Loucy (cell line): ENCODE results near the gene H2BK1.

Experiments
- H2AFZ ChIP-seq: fragments of 200-600 bp; sonication (generic); 2 replicates; pipeline ENCODE4 v1.6.0; 2016; ENCODE audit warnings: antibody characterized with exemption, mild to moderate bottlenecking, low read length, moderate library complexity
- H3F3A ChIP-seq: fragments of 200-600 bp; 2 replicates; pipeline ENCODE4 v1.6.0; 2016; ENCODE audit warnings: antibody characterized with exemption, low read depth, mild to moderate bottlenecking
- H3K27me3 ChIP-seq: fragments of 200-600 bp; sonication (generic); 2 replicates; pipeline ENCODE4 v1.6.1; 2014; ENCODE audit warnings: low read length, mild to moderate bottlenecking; ENCODE audit not compliant: insufficient read depth, poor library complexity, severe bottlenecking
- H3K36me3 ChIP-seq: fragments of 200-600 bp; sonication (generic); 2 replicates; pipeline ENCODE4 v1.6.1; 2016; ENCODE audit warnings: low read length; ENCODE audit not compliant: insufficient read depth
- H3K4me1 ChIP-seq: fragments of 200-600 bp; sonication (generic); 2 replicates; pipeline ENCODE4 v1.5.1; 2014; ENCODE audit warnings: low read length, mild to moderate bottlenecking; ENCODE audit not compliant: insufficient read depth, poor library complexity, severe bottlenecking
- H3K4me2 ChIP-seq: fragments of 200-600 bp; sonication (generic); 2 replicates; pipeline ENCODE4 v1.6.0; 2014; ENCODE audit warnings: antibody characterized with exemption, low read length, low read depth, mild to moderate bottlenecking; ENCODE audit not compliant: poor library complexity, severe bottlenecking
- H3K4me3 ChIP-seq: fragments of 200-600 bp; sonication (generic); 2 replicates; pipeline ENCODE4 v1.5.1; 2014; ENCODE audit warnings: low read length, mild to moderate bottlenecking, mixed read lengths; ENCODE audit not compliant: poor library complexity, severe bottlenecking
- H3K79me2 ChIP-seq: fragments of 200-600 bp; sonication (generic); 2 replicates; pipeline ENCODE4 v1.6.1; 2014; ENCODE audit warnings: low read length; ENCODE audit not compliant: insufficient read depth
- H3K9ac ChIP-seq: fragments of 200-600 bp; sonication (generic); 2 replicates; pipeline ENCODE4 v1.6.0; 2014; ENCODE audit warnings: mild to moderate bottlenecking, low read depth, low read length, moderate library complexity; ENCODE audit not compliant: poor library complexity, severe bottlenecking
- H3K9me2 ChIP-seq: fragments of 200-600 bp; sonication (generic); replicated peaks from 2 replicates; pipeline ENCODE4 v1.6.1; 2016; ENCODE audit warnings: low read depth, low read length, mixed read lengths
- H3K9me3 ChIP-seq: fragments of 200-600 bp; sonication (generic); 2 replicates; pipeline ENCODE4 v1.6.1; 2014; ENCODE audit warnings: mild to moderate bottlenecking, antibody characterized with exemption, low read length, low read depth; ENCODE audit not compliant: insufficient read depth
- H4K20me1 ChIP-seq: fragments of 200-600 bp; sonication (generic); 2 replicates; pipeline ENCODE4 v1.6.0; 2014; ENCODE audit warnings: antibody characterized with exemption, low read length, mild to moderate bottlenecking; ENCODE audit not compliant: insufficient read depth, poor library complexity, severe bottlenecking
- CTCF ChIP-seq: fragments of 200-600 bp; sonication (generic); conservative IDR thresholded peaks from 2 replicates; pipeline ENCODE4 v1.5.1; 2014; ENCODE audit warnings: mild to moderate bottlenecking, antibody characterized with exemption, low read length
- EZH2phosphoT487 ChIP-seq: fragments of 200-600 bp; IDR thresholded peaks from 2 replicates; pipeline ENCODE4 v1.6.1; 2018; ENCODE audit warnings: antibody characterized with exemption, mild to moderate bottlenecking, moderate library complexity, borderline replicate concordance

Gene H2BK1

GRCh38 chr7:151240942-151241754 is 30.9 kb upstream of the H2BK1 start:
- TF ChIP-seq EZH2phosphoT487 (no peak), CTCF (no peak)
- no peaks in the 10 kb centered on the region for H3F3A ChIP-seq
- H4K20me1 ChIP-seq: peaks cover 10% of the 10 kb centered on the region

GRCh38 chr7:151240536-151240935 is 30.2 kb upstream of the H2BK1 start:
- Histone ChIP-seq H3F3A (no peaks in the 10 kb centered on the region), H3K27me3 (no peaks in the 10 kb centered on the region), H3K4me3 (no peak overlapping the region), H3K4me1 (peaks cover 12% of the 10 kb centered on the region), H3K9ac (no peak overlapping the region), H4K20me1 (peaks cover 16% of the 10 kb centered on the region), H3K9me2 (no peaks in the 10 kb centered on the region), H3K4me2 (no peak overlapping the region), H3K79me2 (peaks cover 5% of the 10 kb centered on the region; the same call in 1 of the 2 replicates), H3K9me3 (no peaks in the 10 kb centered on the region), H2AFZ (no peak overlapping the region), H3K36me3 (peaks cover 23% of the 10 kb centered on the region; the same call in 1 of the 2 replicates)
- TF ChIP-seq EZH2phosphoT487: no peak
- no peak for TF ChIP-seq CTCF

More at GRCh38 chr7:151240942-151241754, 30.9 kb upstream of the H2BK1 start:
- no peak overlapping the region for H2AFZ ChIP-seq
- H3K4me3 ChIP-seq: no peak overlapping the region
- H3K36me3 ChIP-seq: peaks cover 23% of the 10 kb centered on the region; the same call in 1 of the 2 replicates
- no peaks in the 10 kb centered on the region; the same call in 1 of the 2 replicates for H3K79me2 ChIP-seq
- no peaks in the 10 kb centered on the region for H3K9me2 ChIP-seq
- peaks cover 12% of the 10 kb centered on the region for H3K4me1 ChIP-seq
- H3K4me2 ChIP-seq: no peak overlapping the region
- no peaks in the 10 kb centered on the region for H3K9me3 ChIP-seq
- H3K9ac ChIP-seq: no peak overlapping the region
- H3K27me3 ChIP-seq: no peaks in the 10 kb centered on the region

- H3K4me3 ChIP-seq: no peak overlapping the region
- H3K9ac ChIP-seq: no peak overlapping the region
- H3K4me1 ChIP-seq: peaks cover 10% of the 10 kb centered on the region
- peaks cover 22% of the 10 kb centered on the region for H4K20me1 ChIP-seq
- H3K27me3 ChIP-seq: no peaks in the 10 kb centered on the region
- no peak overlapping the region for H2AFZ ChIP-seq
- TF ChIP-seq CTCF: no peak
- TF ChIP-seq EZH2phosphoT487: no peak
- H3K9me2 ChIP-seq: no peaks in the 10 kb centered on the region
- peaks cover 11% of the 10 kb centered on the region for H3K79me2 ChIP-seq
- no peaks in the 10 kb centered on the region for H3F3A ChIP-seq
- H3K36me3 ChIP-seq: peaks cover 23% of the 10 kb centered on the region; the same call in 1 of the 2 replicates
- H3K9me3 ChIP-seq: no peaks in the 10 kb centered on the region
- no peak overlapping the region for H3K4me2 ChIP-seq
Observed at GRCh38 chr7:151239837-151240459, 29.7 kb upstream of the H2BK1 start.
